HG03108 (cell line): ENCODE results near the gene FGFBP1.

Source experiments
- ATAC-seq: cut with Tn5 transposase; IDR thresholded peaks from one replicate; pipeline ENCODE4 v1.9.1; 2021; ENCODE audit warnings: moderate library complexity; ENCODE audit not compliant: unreplicated experiment

FGFBP1 gene

GRCh38 chr4:15913631-15913970 is 24.9 kb downstream of the FGFBP1 start:
- no peak for ATAC-seq

- no peak for ATAC-seq
Measured at GRCh38 chr4:15912961-15913630, 25.4 kb downstream of the FGFBP1 start.

- ATAC-seq: no peak
Measured at GRCh38 chr4:15912236-15912635, 26.3 kb downstream of the FGFBP1 start.

GRCh38 chr4:15910155-15910940 is 28.2 kb downstream of the FGFBP1 start:
- ATAC-seq: no peak

- no peak for ATAC-seq
Measured at GRCh38 chr4:15907430-15907829, 31.1 kb downstream of the FGFBP1 start.

GRCh38 chr4:15906020-15906443 is 32.5 kb downstream of the FGFBP1 start:
- ATAC-seq: no peak

GRCh38 chr4:15902746-15903145 is 35.8 kb downstream of the FGFBP1 start:
- no peak for ATAC-seq

GRCh38 chr4:15901998-15902397 is 36.5 kb downstream of the FGFBP1 start:
- no peak for ATAC-seq

GRCh38 chr4:15901007-15901406 is 37.5 kb downstream of the FGFBP1 start:
- no peak for ATAC-seq

GRCh38 chr4:15899511-15899910 is 39.0 kb downstream of the FGFBP1 start:
- ATAC-seq: no peak

GRCh38 chr4:15898902-15899301 is 39.6 kb downstream of the FGFBP1 start:
- no peak for ATAC-seq

GRCh38 chr4:15897577-15897976 is 41.0 kb downstream of the FGFBP1 start:
- ATAC-seq: no peak

GRCh38 chr4:15894921-15895916 is 43.3 kb downstream of the FGFBP1 start:
- no peak for ATAC-seq

- no peak for ATAC-seq
Measured at GRCh38 chr4:15894393-15894792, 44.1 kb downstream of the FGFBP1 start.

GRCh38 chr4:15893962-15894361 is 44.6 kb downstream of the FGFBP1 start:
- no peak for ATAC-seq

- peak; percentile 75 for ATAC-seq
Measured at GRCh38 chr4:15891312-15891711, 47.2 kb downstream of the FGFBP1 start.

- no peak for ATAC-seq
Measured at GRCh38 chr4:15890246-15890829, 48.2 kb downstream of the FGFBP1 start.

- ATAC-seq: no peak
Measured at GRCh38 chr4:15888515-15888914, 50.0 kb downstream of the FGFBP1 start.
